Measurements from ENCODE around the gene TBC1D2B. TPM values are rescaled to one million over a fixed set of nuclear protein-coding genes. Genes with fewer than 3 reads are reported as not detected.
"Not testable (repeated sequence)": the region's sequence is repeated elsewhere in the genome, so short reads cannot be mapped to it uniquely, and the experiment has no call there.

Gene TBC1D2B
- total RNA-seq, 2 donors from 2014 or later = 35.6 to 42.3 TPM

- DNase-seq (no peak), ATAC-seq (no peak)
- TF ChIP-seq POLR2A (IDR thresholded peaks at IDR 0.05) (no peak), CTCF (IDR thresholded peaks at IDR 0.05) (no peak)
- intact Hi-C loops (cut with DNase I) = no loop called here
- no peaks in the 10 kb centered on the region for H3K27me3 ChIP-seq
- no peaks in the 10 kb centered on the region for H3K4me1 ChIP-seq
- H3K9me3 ChIP-seq = no peaks in the 10 kb centered on the region
- H3K27ac ChIP-seq = no peak overlapping the region
- 42 to 60% methylated on average over 15 of the region's 15 CpGs for WGBS, 2 donors
- H3K4me3 ChIP-seq = no peak overlapping the region
- H3K36me3 ChIP-seq (replicated peaks in 1 of 2; ENCODE audit: insufficient read depth in 1 of 2, low read depth in 2 of 2) = no peaks in the 10 kb centered on the region
These were observed 93.6 kb downstream of the TBC1D2B start for GRCh38 chr15:77983708-77984445.

GRCh38 chr15:77983091-77983707, 94.3 kb downstream of the TBC1D2B start:
- Histone ChIP-seq H3K36me3 (replicated peaks in 1 of 2; ENCODE audit: insufficient read depth in 1 of 2, low read depth in 2 of 2) (no peaks in the 10 kb centered on the region), H3K4me3 (no peak overlapping the region), H3K27ac (no peak overlapping the region), H3K9me3 (no peaks in the 10 kb centered on the region), H3K27me3 (no peaks in the 10 kb centered on the region), H3K4me1 (no peaks in the 10 kb centered on the region)
- DNase-seq (no peak), ATAC-seq (no peak)
- WGBS, 2 donors = 73 to 84% methylated on average over 8 to 10 of the region's 10 CpGs
- TF ChIP-seq POLR2A (IDR thresholded peaks at IDR 0.05) (no peak), CTCF (IDR thresholded peaks at IDR 0.05) (no peak)
- intact Hi-C loops (cut with DNase I) = no loop called here

GRCh38 chr15:77982127-77982490, 95.4 kb downstream of the TBC1D2B start:
- H3K4me1 ChIP-seq = no peaks in the 10 kb centered on the region
- intact Hi-C loops (cut with DNase I) = no loop called here
- WGBS, 2 donors = 73 to 75% methylated on average over 6 to 9 of the region's 10 CpGs
- no peak overlapping the region for H3K4me3 ChIP-seq
- no peak for DNase-seq
- no peaks in the 10 kb centered on the region for H3K36me3 ChIP-seq (replicated peaks in 1 of 2; ENCODE audit: insufficient read depth in 1 of 2, low read depth in 2 of 2)
- ATAC-seq = no peak
- no peak overlapping the region for H3K27ac ChIP-seq
- TF ChIP-seq POLR2A (IDR thresholded peaks at IDR 0.05) (no peak), CTCF (IDR thresholded peaks at IDR 0.05) (no peak)
- H3K9me3 ChIP-seq = no peaks in the 10 kb centered on the region
- H3K27me3 ChIP-seq = no peaks in the 10 kb centered on the region

GRCh38 chr15:77981281-77982126, 96.0 kb downstream of the TBC1D2B start:
- Histone ChIP-seq H3K9me3 (no peaks in the 10 kb centered on the region), H3K27me3 (no peaks in the 10 kb centered on the region), H3K36me3 (replicated peaks in 1 of 2; ENCODE audit: insufficient read depth in 1 of 2, low read depth in 2 of 2) (no peaks in the 10 kb centered on the region), H3K4me3 (no peak overlapping the region), H3K4me1 (no peaks in the 10 kb centered on the region), H3K27ac (no peak overlapping the region)
- intact Hi-C loops (cut with DNase I) = no loop called here
- DNase-seq = no peak
- TF ChIP-seq CTCF (IDR thresholded peaks at IDR 0.05) (no peak), POLR2A (IDR thresholded peaks at IDR 0.05) (no peak)
- ATAC-seq = no peak
- 83 to 85% methylated on average over 2 to 30 of the region's 30 CpGs for WGBS, 2 donors

GRCh38 chr15:77980674-77981073, 96.8 kb downstream of the TBC1D2B start:
- WGBS, 2 donors = 67 to 94% methylated on average over 4 to 5 of the region's 5 CpGs
- H3K27me3 ChIP-seq; intact Hi-C loops (cut with DNase I); ATAC-seq; H3K9me3 ChIP-seq; DNase-seq; H3K36me3 ChIP-seq (replicated peaks in 1 of 2; ENCODE audit: insufficient read depth in 1 of 2, low read depth in 2 of 2); H3K27ac ChIP-seq; H3K4me3 ChIP-seq; H3K4me1 ChIP-seq: not testable (repeated sequence)

Measured in body of pancreas (tissue), 4 donors.